HG03520 (cell line): ENCODE data around the gene HMCN2.
"Not testable (repeated sequence)": the region's sequence is repeated elsewhere in the genome, so short reads cannot be mapped to it uniquely, and the experiment has no call there.

Source experiments
- ATAC-seq: cut with Tn5 transposase; IDR thresholded peaks from one replicate; pipeline ENCODE4 v1.9.1; 2021; ENCODE audit warnings: mild to moderate bottlenecking, moderate library complexity; ENCODE audit not compliant: unreplicated experiment

Gene HMCN2

GRCh38 chr9:130327781-130328348 lies 62.3 kb downstream of the HMCN2 start:
- ATAC-seq = no peak

GRCh38 chr9:130328349-130328801 lies 62.8 kb downstream of the HMCN2 start:
- no peak for ATAC-seq

- ATAC-seq = no peak
Measured at GRCh38 chr9:130329061-130329460, 63.5 kb downstream of the HMCN2 start.

- no peak for ATAC-seq
Measured at GRCh38 chr9:130330202-130330862, 64.8 kb downstream of the HMCN2 start.

- no peak for ATAC-seq
Measured at GRCh38 chr9:130331061-130331460, 65.5 kb downstream of the HMCN2 start.

GRCh38 chr9:130331573-130331972 lies 66.0 kb downstream of the HMCN2 start:
- no peak for ATAC-seq

- ATAC-seq = no peak
Measured at GRCh38 chr9:130332384-130332926, 66.9 kb downstream of the HMCN2 start.

- no peak for ATAC-seq
Measured at GRCh38 chr9:130333041-130333711, 67.6 kb downstream of the HMCN2 start.

- no peak for ATAC-seq
Measured at GRCh38 chr9:130333712-130334062, 68.1 kb downstream of the HMCN2 start.

GRCh38 chr9:130334915-130335314 lies 69.4 kb downstream of the HMCN2 start:
- ATAC-seq = no peak

GRCh38 chr9:130336027-130336610 lies 70.6 kb downstream of the HMCN2 start:
- ATAC-seq = no peak

- no peak for ATAC-seq
Measured at GRCh38 chr9:130336885-130337284, 71.3 kb downstream of the HMCN2 start.

- no peak for ATAC-seq
Measured at GRCh38 chr9:130337318-130337717, 71.8 kb downstream of the HMCN2 start.

- no peak for ATAC-seq
Measured at GRCh38 chr9:130337784-130338380, 72.3 kb downstream of the HMCN2 start.

GRCh38 chr9:130338891-130339290 lies 73.3 kb downstream of the HMCN2 start:
- ATAC-seq = not testable (repeated sequence)

- no peak for ATAC-seq
Measured at GRCh38 chr9:130339306-130339705, 73.7 kb downstream of the HMCN2 start.

GRCh38 chr9:130340011-130340410 lies 74.5 kb downstream of the HMCN2 start:
- ATAC-seq = no peak

GRCh38 chr9:130340557-130340956 lies 75.0 kb downstream of the HMCN2 start:
- not testable (repeated sequence) for ATAC-seq

- ATAC-seq = no peak
Measured at GRCh38 chr9:130341128-130341527, 75.6 kb downstream of the HMCN2 start.

- ATAC-seq = no peak
Measured at GRCh38 chr9:130341839-130342713, 76.5 kb downstream of the HMCN2 start.
